A204.1 (cell line): ENCODE results near the gene NLN.
A peak's percentile ranks its signal among the peaks of the same experiment; 100 is the strongest.
"Not testable (repeated sequence)": the region's sequence is repeated elsewhere in the genome, so short reads cannot be mapped to it uniquely, and the experiment has no call there.

Source experiments
- FAIRE-seq: peaks from 2 replicates; lab custom pipeline; 2012; peaks lifted over from hg19 to GRCh38; lab: Jason Lieb, UNC

The NLN gene

DNA sequence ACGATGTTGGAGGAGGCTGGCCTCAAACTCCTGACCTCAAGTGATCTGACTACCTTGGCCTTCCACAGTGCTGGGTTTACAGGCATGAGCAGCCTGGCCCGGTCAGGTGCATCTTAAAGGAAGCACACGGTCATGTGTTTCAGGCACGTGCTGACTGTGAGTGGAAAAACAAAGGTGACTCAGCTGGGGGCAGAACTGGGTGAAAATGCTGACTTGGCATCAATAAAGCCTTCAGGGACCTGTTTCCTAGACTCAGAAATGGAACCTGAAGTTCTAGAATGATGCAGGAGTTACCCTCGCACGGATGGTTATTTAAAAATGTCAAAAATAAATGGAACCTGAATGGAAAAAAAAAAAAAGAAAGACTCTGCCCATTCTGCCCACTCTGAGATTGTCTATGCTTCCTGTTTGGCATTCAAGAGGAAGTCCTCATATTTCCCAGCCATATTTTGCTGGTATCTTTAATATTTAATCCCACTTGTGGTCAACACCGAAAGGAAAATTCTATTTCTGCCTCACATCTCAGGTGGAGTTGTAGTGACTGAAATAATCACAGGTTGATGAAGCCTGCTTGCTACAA lies 12.3 kb downstream of the NLN start:
- FAIRE-seq: not testable (repeated sequence)

DNA sequence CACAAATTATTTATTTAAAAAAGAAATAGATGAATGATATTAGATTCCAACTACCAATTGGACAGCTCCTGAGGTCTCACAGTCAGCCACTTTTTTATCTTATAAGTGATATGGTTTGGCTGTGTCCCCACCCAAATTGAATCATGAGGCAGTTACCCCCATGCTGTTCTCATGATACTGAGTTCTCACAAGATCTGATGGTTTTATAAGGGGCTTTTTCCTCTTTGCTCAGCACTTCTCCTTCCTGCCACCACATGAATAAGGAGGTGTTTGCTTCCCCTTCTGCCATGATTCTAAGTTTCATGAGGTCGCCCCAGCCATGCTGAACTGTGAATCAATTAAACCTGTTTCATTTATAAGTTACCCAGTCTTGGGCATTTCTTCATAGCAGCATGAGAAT lies 12.9 kb downstream of the NLN start:
- no peak for FAIRE-seq

DNA sequence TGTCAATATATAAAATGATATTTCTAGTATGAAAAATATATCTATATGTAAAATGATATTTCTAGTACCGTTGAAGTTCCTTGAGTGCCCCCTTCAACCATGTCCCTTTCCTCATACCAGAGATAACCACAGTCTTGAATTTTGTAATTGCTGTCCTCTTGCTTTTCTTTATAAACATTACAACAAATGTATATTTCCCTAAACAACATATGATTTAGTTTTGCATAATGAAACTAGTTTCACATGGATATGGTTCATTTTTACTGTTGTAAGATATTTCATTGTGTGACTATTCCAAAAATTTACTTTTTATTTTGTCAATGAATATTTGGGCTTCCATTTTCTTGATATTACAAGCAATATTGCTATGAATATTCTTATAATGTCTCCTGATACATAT lies 14.0 kb downstream of the NLN start:
- FAIRE-seq: no peak

DNA sequence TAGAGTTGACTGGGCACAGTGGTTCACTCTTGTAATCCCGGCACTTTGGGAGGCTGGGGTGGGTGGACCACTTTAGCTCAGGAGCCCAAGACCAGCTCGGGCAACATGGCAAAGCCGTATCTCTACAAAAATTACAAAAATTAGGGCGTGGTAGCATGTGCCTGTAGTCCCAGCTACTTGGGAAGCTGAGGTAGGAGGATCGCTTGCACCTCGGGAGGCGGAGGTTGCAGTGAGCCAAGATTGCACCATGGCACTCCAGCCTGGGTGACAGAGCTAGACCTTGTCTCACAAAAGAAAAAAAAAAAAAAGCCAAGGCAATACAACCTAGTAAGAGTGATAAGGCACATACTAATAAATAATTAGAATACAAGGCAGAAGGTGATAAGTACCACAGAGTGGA lies 15.8 kb downstream of the NLN start:
- FAIRE-seq: no peak

DNA sequence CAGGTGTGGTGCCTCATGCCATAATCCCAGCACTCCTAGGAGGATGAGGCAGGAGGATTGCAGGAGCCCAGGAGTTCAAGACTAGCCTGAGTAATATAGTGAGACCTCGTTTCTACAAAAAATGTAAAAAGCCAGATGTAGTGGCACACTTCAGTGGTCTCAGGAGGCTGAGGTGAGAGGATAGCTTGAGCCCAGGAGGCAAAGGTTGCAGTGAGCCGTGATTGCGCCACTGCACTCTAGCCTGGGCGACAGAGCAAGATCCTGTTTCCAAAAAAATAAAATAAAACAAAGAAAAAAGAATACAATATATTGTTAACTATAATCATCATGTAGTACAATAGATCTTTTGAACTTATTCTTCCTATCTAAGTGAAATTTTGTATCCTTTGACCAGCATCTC lies 16.3 kb downstream of the NLN start:
- FAIRE-seq: no peak

DNA sequence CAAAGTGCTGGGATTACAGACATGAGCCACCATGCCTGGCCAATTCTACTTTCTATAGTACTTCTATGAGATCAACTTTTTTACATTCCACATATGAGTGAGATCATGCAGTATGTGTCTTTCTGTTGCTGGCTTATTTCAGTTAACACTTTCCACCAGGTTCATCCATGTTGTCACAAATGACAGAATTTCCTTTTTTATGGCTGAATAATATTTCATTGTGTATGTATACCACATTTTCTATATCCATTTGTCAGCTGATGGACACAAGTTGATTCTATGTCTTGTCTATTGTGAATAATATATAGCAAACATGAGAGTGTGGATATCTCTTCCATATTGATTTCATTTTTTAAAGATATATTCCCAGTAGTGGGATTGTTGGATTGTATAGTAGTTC lies 17.2 kb downstream of the NLN start:
- no peak for FAIRE-seq

DNA sequence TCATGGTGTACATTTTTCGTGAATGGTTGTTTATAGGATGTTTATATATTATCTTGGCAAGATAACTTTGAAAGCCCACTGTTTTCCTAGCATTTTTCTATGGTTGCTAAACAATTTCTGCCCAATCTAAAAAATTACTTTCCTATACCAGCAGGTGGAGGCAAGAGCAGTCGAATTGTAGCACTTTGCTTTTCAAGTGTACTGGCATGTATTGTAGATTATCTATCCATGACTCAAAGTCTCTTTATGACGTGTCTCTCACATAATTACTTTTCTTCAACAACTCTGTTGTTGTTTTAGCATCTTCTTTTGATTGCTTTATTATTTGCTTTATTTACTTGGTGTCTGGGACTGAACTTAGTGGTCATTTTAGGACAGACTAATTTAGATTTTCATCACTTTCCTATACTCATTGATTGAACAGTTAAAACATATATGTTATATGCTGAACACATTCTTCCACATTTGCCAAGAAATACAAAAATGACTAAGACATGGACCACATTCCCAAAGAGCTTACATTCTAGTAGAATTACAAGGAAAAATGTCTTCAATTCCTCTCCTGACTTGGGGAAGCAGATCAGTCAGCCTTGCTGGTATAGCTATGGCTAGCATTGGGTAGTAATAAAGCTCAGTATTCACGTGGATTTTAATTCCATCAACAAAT lies 20.7 kb downstream of the NLN start:
- peak; percentile 91 for FAIRE-seq

DNA sequence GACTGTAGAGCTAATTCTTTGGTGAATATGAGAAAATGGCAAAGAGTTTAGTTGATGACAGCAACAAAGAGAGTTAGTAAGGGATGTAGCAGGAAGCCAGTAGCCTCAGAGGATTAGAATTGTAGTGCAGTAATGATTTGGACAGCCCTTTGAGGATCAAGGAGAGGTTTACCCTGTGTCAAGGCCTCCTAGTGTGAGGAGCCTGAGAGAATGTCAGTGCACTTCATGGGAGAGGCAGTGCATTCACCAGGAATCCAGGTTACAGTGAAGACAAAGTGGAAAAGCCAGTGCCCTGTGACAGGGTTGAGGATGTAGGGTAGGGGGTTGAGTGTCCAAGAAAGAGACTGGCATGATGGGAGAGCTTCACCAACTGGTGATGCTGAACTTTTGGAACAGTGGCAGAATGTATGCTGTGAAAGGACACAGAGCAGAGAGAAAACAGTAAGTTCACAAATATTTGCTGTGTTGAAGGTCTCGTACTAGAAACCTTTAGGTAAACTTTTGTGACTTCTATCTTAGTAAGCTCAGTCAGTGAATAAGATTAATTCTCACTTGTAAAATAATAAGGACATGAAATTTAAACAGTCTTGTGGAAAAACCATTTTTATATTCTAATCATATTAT lies 27.3 kb downstream of the NLN start:
- FAIRE-seq: no peak

DNA sequence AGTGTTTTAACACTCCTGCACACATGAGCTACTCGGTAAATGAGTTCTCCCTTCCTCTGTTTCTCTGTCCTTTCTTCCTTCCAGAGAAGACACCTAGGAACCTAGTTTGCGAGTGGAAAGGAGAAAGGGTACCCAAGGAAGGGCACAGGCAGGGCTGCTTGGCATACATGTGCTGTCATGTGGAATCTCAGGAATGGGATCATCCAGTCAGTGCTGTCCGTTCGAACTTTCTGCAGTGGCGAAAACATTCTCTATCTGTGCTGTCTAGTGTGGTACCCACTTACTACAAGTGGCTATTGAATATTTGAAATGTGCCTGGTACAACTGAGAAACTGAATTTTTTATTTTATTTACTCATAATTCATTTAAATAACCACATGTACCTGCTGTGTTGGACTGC lies 28.0 kb downstream of the NLN start:
- FAIRE-seq: no peak

DNA sequence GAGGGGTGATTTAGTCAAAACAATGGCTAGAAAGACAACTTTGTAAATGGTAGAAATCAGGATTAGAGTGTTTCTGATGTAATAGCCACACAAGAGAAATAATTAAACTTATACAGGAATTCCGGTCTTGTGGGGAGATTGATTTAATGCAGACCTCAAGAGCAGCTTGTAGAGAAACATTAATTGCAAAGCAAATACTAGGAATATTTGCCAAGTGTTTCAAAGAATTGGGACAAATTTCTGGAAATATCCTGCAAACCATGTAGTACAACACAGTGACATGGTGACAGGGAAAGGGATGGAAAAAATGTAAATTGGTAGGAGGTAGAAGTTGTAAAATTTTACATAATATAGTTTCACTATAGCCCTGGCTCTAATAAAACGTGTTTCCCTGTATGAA lies 28.9 kb downstream of the NLN start:
- FAIRE-seq: no peak

DNA sequence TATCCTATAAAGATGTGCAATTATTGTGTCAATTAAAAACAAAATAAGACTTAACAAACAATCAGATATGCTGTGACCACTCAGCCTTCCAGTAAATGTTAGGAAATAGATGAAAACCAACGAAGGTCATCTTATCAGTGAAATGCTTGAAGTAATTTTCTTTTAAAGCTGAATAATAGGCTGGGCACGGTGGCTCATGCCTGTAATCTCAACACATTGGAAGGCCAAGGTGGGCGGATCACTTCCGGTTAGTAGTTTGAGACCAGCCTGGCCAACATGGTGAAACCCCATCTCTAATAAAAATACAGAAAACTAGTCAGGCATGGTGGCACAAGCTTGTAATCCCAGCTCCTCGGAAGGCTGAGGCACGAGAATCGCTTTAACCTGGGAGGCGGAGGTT lies 31.2 kb downstream of the NLN start:
- FAIRE-seq: no peak

DNA sequence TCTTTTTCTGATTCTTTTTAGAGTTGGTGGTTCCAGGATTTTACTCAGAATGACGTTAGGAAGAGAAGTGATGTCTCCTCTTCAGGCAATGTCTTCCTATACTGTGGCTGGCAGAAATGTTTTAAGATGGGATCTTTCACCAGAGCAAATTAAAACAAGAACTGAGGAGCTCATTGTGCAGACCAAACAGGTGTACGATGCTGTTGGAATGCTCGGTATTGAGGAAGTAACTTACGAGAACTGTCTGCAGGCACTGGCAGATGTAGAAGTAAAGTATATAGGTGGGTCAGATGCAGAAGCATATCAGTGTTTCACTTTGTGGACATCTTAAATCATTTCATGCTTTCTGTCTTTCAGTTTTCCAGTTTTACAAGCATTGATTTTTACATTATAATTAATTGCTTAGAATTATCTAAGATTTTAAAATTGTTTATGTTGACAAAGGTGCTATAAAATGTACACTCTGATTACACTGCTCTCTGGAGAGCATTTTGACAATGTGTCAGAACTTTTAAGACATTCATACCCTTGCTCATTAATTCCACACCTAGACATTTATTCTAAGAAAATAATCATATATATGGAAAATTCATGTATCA lies 36.6 kb downstream of the NLN start:
- no peak for FAIRE-seq

DNA sequence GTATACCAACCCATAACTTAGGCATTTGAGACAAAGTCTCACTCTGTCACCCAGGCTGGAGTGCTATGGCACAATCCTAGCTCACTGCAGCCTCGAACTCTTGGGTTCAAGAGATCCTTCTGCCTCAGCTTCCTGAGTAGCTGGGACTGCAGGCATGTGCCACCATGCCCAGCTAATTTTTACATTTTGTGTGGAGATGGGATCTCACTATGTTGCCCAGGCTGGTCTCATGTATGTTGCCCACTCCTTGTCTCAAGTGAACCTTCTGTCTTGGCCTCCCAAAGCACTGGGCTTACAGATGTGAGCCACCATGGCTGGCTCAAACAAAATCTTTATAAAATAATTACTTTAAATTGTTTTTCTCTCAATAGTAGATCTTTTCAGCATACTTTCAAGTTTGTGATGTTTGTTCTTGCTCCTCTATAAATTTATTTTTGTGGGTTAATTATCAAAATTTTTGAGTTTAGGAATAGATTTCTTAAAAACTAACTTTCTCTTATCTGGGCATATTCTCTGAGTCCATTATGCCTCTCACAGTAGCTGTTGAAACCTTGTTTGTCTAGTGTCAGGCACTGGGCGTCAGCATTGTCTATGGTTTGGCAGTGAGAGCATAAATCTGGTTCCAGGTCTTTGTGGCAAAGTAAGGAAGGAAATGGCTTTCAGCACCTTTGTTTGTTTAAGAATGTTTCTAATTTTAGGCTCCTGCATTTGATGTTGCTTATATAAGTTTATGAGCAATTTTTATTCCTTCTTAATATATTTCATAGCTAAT lies 38.7 kb downstream of the NLN start:
- FAIRE-seq: no peak

DNA sequence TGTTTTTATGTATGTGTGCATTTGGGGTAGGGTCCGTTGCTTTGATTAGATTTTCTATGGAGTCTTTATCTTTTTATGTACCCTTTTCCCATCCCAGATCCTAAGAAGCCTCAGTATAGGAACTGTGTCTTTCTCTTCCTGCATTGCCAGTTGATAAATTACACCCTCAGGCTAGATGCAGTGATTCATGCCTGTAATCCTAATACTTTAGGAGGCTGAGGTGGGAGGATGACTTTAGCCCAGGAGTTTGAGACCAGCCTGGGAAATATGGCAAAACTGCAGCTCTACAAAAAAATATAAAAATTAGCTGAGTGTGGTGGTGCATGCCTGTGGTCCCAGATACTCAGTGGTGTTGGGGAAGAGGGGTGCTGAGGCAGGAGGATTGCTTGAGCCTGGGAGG lies 40.2 kb downstream of the NLN start:
- FAIRE-seq: no peak

DNA sequence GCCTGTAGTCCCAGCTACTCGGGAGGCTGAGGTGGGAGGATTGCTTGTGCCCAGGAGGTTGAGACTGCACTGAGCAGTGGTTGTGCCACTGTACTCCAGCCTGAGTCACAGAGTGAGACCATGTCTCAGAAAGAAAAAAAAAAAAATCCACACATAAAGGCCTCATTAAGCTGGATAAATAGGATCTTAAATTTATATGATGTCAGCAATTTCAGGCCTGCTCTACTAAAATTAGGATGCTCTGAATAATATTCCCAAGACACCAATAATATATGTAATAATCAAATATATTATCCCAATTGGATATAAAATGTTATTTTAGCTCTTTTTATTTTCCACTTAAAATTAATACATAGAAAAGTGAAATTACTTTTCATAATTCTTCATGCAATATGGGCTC lies 43.6 kb downstream of the NLN start:
- FAIRE-seq: no peak

DNA sequence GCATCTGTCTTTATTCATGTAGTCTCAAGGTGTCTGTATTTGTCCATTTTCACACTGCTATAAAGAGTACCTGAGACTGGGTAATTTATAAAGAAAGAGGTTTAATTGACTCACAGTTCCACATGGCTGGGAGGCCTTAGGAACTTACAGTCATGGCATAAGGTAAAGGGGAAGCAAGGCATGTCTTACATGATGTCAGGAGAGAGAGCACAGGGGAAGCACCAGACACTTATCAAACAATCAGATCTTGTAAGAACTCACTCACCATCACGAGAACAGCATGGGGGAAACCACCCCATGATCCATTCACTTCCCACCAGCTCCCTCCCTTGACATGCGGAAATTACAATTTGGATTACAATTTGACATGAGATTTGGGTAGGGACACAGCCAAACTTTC lies 44.2 kb downstream of the NLN start:
- FAIRE-seq: no peak

DNA sequence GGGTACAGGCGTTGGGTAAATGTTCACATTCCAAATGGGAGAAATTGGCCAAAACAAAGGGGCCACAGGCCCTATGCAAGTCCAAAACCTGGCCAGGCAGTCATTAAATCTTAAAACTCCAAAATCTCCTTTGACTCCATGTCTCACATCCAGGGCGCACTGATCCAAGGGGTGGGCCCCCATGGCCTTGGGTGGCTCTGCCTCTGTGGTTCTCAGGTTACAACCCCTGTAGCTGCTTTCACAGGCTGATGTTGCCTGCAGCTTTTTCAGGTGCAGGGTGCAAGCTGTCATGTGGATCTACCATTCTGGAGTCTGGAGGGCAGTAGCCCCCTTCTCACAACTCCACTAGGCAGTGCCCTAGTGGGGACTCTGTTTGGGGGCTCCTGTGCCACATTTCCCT lies 44.8 kb downstream of the NLN start:
- FAIRE-seq: no peak

DNA sequence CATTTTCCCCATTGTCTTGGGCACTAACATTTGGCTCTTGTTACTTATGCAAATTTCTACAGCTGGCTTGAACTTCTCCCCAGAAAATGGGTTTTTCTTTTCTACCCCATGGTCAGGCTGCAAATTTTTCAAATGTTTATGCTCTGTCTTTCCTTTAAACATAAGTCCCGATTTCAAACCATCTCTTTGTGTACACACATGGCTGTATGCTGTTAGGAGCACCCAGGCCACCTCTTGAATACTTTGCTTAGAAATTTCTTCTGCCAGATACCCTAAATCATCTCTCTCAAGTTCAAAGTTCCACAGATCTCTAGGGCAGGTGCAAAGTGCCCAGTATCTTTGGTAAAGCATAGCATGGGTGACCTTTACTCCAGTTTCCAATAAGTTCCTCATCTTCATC lies 45.6 kb downstream of the NLN start:
- no peak for FAIRE-seq

DNA sequence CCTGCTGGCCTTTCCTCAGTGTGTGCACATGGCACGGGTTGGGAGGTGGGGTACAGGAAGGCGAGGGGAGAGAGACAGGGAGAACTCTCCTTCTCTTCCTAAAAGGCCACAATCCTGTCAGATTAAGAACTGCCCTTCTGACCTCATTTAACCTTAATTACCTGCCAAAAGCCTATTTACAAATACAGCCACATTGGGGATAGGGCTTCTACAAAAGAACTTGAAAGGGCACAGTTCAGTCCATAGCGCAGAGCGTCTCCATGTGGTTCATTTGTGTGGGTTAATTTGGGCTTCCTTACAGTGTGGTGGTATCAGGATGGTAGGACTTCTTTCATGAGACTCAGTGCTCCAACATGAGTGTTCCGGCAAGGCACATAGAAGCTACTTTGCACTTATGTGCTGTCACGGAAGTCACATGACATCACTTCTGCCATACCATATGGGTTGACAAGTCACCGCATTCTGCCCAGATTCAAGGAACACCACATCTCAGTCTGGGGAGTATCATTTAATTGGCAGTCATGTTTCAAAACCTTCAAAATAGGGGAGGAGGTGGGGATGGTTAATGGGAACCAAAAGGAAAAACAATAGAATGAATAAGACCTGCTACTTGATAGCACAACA lies 46.8 kb downstream of the NLN start:
- no peak for FAIRE-seq

DNA sequence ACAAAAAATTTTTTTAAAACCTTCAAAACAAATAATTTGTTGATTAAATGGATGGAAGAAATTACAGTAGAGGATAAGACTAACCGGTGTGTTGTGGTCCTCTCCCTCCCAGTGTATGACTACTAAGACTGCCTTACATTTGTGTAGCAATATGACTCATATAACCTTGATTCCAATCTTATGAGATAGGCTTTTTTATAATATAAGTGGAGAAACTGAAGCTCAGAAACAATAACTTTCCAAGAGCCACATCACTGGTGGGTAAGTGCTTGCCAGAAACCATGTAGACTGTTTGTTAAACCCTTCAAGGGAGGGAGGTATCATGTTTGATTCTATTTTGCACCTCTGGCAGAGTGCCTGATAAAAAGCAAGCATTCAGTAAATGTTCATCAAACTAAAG lies 47.5 kb downstream of the NLN start:
- no peak for FAIRE-seq

DNA sequence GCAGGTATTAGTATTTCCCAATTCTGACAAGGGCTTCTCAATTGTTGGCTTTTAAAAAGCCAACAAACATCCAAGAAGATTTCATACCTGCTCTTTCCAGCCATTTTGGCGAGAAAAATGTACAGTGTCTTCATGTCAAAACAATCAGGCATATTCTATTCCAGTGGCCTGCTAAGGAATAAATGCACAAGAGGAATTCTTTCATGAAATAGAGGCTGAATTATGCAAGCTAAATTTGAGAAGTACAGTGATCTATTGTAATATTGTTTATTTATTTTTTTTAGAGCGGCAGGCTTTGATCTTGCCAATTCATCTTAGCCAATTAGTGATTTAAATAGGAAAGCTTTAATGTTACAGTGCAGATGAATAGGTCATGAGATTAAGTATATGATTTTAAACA lies 49.3 kb downstream of the NLN start:
- FAIRE-seq: no peak

DNA sequence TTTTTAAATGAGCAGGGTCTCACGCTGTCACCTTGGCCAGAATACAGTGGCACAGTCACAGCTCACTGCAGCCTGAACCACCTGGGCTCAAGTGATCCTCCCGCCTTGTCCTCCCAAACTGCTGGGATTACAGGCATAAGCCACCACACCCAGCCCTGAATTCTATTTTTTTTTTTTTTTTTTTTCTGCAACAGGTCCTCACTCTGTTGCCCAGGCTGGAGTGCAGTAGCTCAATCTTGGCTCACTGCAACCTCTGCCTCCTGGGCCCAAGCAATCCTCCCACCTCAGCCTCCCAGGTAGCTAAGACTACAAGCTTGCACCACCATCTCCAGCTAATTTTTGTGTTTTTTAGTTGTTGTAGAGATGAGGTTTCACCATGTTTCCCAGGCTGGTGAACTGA lies 51.0 kb downstream of the NLN start:
- FAIRE-seq: not testable (repeated sequence)

DNA sequence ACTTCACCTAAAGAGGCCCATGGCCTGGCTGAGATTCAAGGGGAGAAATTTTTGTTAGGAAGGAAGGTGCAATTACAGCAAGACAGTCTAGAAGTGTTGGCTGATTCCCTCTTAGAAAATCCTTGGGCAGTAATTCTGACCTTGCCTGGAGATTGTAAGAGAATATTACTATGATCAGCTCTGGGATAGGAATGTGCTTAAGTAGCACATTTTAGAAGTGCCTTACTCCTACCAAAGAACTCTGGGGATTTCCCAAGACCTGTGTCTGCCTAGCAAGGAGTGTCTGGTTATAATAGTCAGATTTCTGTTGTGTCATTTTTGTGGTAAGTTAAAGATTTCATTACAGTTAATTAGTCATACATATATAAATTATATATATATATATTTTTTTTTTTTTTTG lies 52.3 kb downstream of the NLN start:
- no peak for FAIRE-seq
